Caco-2 (cell line): ENCODE results near the gene ZNF674. TPM values are rescaled to one million over a fixed set of nuclear protein-coding genes. Genes with fewer than 3 reads are reported as not detected.

Source experiments
- BruUV-seq: library from RNA; stranded (reverse); fragments of 400-500 nt; replicated peaks from 2 replicates; lab custom pipeline; 2021; lab: Mats Ljungman, UMichigan
- CTCF ChIA-PET: fragments of 300-600 bp; sonication (Branson Sonifier 250); formaldehyde crosslinking; loops from one replicate; lab custom pipeline; 2022; ENCODE audit warnings: antibody characterized with exemption; lab: Charles Lee
- POLR2A ChIA-PET: fragments of 300-600 bp; sonication (Branson Sonifier 250); formaldehyde crosslinking; loops from one replicate; lab custom pipeline; 2022; ENCODE audit warnings: antibody characterized with exemption; lab: Charles Lee
- DNase-seq, 2 experiments: peaks; one replicate each; pipeline versions ENCODE4 v3.0.0 to v3.0.0-alpha.2; 2020 to 2022
- H3K27me3 ChIP-seq: replicated peaks from 2 replicates; pipeline ENCODE4 v1.6.0; 2011; ENCODE audit warnings: low read length; ENCODE audit not compliant: control insufficient read depth, insufficient read depth
- H3K36me3 ChIP-seq: 2 replicates; pipeline ENCODE4 v1.5.1; 2011; ENCODE audit warnings: low read length; ENCODE audit not compliant: control insufficient read depth, insufficient read depth
- H3K4me1 ChIP-seq: fragments of 250-450 bp; sonication (Bioruptor Pico); 2 replicates; pipeline ENCODE4 v1.5.1; 2020; ENCODE audit warnings: mild to moderate bottlenecking
- H3K4me3 ChIP-seq: 2 replicates; pipeline ENCODE4 v1.5.1; 2011; ENCODE audit warnings: low read depth, mild to moderate bottlenecking, control low read depth, low read length
- H3K9me3 ChIP-seq: fragments of 250-450 bp; sonication (Bioruptor Pico); 2 replicates; pipeline ENCODE4 v1.5.1; 2020; ENCODE audit warnings: mild to moderate bottlenecking, moderate library complexity
- H3K27ac Mint-ChIP-seq: one replicate; pipeline ENCODE4 v1.8.0; 2022; ENCODE audit warnings: mixed read lengths; ENCODE audit not compliant: unreplicated experiment
- H3K27me3 Mint-ChIP-seq: one replicate; pipeline ENCODE4 v1.8.0; 2022; ENCODE audit warnings: mixed read lengths; ENCODE audit not compliant: insufficient read depth, unreplicated experiment
- H3K36me3 Mint-ChIP-seq: one replicate; pipeline ENCODE4 v1.8.0; 2022; ENCODE audit warnings: mild to moderate bottlenecking, mixed read lengths; ENCODE audit not compliant: insufficient read depth, unreplicated experiment
- H3K4me1 Mint-ChIP-seq: one replicate; pipeline ENCODE4 v1.8.0; 2022; ENCODE audit warnings: low read depth, mixed read lengths; ENCODE audit not compliant: unreplicated experiment
- H3K4me3 Mint-ChIP-seq: one replicate; pipeline ENCODE4 v1.8.0; 2022; ENCODE audit warnings: mild to moderate bottlenecking, moderate library complexity, mixed read lengths; ENCODE audit not compliant: unreplicated experiment
- H3K9me3 Mint-ChIP-seq: one replicate; pipeline ENCODE4 v1.8.0; 2022; ENCODE audit warnings: mixed read lengths; ENCODE audit not compliant: unreplicated experiment
- intact Hi-C: fragments of 100-400 bp; cut with micrococcal nuclease; formaldehyde crosslinking; loops from one replicate; pipeline ENCODE4 v1.10.0; 2022; ENCODE audit not compliant: unreplicated experiment
- total RNA-seq: library from RNA; stranded (reverse); gene quantifications from 2 replicates; pipeline ENCODE4 v1.2.3, GENCODE V29; 2022
- TF ChIP-seq, protein P1 (sequence below), 2 experiments: fragments of 200-600 bp in 1 of 2; IDR thresholded peaks; 1 replicate in 1 of 2; 2 replicates in 1 of 2; pipeline versions ENCODE4 v1.5.1 to v1.8.0; 2011 to 2022; ENCODE audit warnings: antibody characterized with exemption in 1 of 2, control low read depth in 1 of 2, inconsistent platforms in 1 of 2, low read depth in 1 of 2, low read length in 1 of 2, mild to moderate bottlenecking in 1 of 2, moderate library complexity in 1 of 2; ENCODE audit not compliant: insufficient read depth in 1 of 2, severe bottlenecking in 1 of 2, unreplicated experiment in 1 of 2

The ZNF674 gene
- total RNA-seq, 1 experiment from 2014 or later, result 4.6 TPM

DNA sequence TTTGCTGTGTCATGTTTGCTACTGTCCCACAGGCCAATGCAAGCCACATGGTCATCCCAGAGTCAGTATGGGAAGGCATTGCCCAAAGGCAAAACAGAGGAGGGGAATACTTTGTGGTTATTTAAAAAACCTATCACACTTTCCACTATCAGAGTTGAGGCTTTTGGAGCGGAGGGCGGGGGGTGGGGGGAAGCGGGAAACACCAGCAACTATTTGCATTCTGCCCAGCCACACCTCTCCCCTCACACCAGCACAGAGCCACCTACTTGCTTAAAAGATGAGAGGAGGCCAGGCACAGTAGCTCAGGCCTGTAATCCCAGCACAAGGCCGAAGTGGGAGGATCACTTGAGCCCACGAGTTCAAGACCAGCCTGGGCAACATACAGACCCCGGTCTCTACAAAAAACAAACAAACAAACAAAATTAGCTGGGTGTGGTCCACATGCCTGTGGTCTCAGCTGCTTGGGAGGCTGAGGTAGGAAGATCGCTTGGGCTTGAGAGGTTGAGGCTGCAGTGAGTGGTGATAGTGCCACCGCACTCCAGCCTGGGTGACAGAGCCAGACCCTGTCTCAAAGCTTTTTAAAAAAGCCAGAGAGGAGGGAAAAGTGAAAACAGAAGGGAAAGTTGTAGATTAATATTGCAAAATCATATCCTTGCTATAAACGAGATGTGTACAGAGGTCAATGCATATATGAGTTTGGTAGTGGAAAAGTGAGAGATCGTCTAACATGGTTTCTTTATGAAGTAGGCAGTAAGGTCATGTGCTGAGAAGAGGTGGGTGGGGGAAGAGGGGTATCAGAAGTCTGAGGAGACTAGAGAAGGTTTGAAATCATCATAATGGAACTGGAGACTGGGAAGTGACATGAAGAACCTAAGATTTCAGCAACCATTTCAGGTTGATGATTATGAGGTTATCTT lies 26.5 kb upstream of the ZNF674 start:
- no peaks in the 10 kb centered on the region for H3K27me3 ChIP-seq
- ChIA-PET CTCF (no interaction called here), POLR2A (no interaction called here)
- intact Hi-C loops, result no loop called here
- no peaks in the 10 kb centered on the region for H3K9me3 Mint-ChIP-seq
- peak overlapping the region; percentile 16 for H3K4me3 Mint-ChIP-seq
- peak overlapping the region; percentile 33 for H3K27ac Mint-ChIP-seq
- BruUV-seq, result no TSS peak
- H3K9me3 ChIP-seq, result no peaks in the 10 kb centered on the region
- no peak overlapping the region for H3K4me3 ChIP-seq
- H3K27me3 Mint-ChIP-seq, result no peaks in the 10 kb centered on the region
- H3K4me1 ChIP-seq, result peaks cover 4% of the 10 kb centered on the region
- H3K4me1 Mint-ChIP-seq, result peaks cover 8% of the 10 kb centered on the region
- no peaks in the 10 kb centered on the region for H3K36me3 ChIP-seq
- TF ChIP-seq, protein P1, sequence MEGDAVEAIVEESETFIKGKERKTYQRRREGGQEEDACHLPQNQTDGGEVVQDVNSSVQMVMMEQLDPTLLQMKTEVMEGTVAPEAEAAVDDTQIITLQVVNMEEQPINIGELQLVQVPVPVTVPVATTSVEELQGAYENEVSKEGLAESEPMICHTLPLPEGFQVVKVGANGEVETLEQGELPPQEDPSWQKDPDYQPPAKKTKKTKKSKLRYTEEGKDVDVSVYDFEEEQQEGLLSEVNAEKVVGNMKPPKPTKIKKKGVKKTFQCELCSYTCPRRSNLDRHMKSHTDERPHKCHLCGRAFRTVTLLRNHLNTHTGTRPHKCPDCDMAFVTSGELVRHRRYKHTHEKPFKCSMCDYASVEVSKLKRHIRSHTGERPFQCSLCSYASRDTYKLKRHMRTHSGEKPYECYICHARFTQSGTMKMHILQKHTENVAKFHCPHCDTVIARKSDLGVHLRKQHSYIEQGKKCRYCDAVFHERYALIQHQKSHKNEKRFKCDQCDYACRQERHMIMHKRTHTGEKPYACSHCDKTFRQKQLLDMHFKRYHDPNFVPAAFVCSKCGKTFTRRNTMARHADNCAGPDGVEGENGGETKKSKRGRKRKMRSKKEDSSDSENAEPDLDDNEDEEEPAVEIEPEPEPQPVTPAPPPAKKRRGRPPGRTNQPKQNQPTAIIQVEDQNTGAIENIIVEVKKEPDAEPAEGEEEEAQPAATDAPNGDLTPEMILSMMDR (IDR thresholded peaks at IDR 0.05; ENCODE audit: insufficient read depth in 1 of 2, low read depth in 1 of 2, low read length in 1 of 2, severe bottlenecking in 1 of 2, unreplicated experiment in 1 of 2), result no peak
- peaks cover 12% of the 10 kb centered on the region for H3K36me3 Mint-ChIP-seq
- DNase-seq, result no peak

DNA sequence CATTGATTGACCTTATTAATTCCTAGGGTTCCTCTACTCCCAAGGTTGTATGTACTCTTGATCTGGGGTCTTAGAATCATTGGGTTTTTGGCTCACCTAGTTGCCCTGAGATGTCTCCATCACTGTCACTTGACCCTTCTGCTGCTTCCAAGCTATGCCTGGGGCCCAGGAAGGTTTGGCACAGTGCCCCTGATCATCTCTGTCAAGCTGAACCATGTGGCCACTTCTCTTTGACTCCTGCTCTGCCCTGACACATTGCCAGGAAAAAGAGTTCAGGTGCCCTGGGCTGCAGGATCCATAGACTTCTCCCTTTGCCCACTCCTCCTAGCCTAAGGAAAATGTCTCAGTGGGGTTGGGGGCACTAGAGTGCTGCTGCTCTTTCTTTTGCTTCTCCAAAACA lies 24.4 kb upstream of the ZNF674 start:
- no peaks in the 10 kb centered on the region for H3K36me3 ChIP-seq
- ChIA-PET CTCF (no interaction called here), POLR2A (no interaction called here)
- H3K9me3 ChIP-seq, result no peaks in the 10 kb centered on the region
- intact Hi-C loops, result no loop called here
- no peak overlapping the region for H3K4me3 ChIP-seq
- H3K36me3 Mint-ChIP-seq, result peaks cover 6% of the 10 kb centered on the region
- BruUV-seq, result no TSS peak
- peaks cover 4% of the 10 kb centered on the region for H3K4me1 ChIP-seq
- H3K4me1 Mint-ChIP-seq, result peaks cover 6% of the 10 kb centered on the region
- no peak overlapping the region for H3K4me3 Mint-ChIP-seq
- H3K27me3 ChIP-seq, result no peaks in the 10 kb centered on the region
- no peaks in the 10 kb centered on the region for H3K27me3 Mint-ChIP-seq
- TF ChIP-seq, protein P1 (IDR thresholded peaks at IDR 0.05; ENCODE audit: insufficient read depth in 1 of 2, low read depth in 1 of 2, low read length in 1 of 2, severe bottlenecking in 1 of 2, unreplicated experiment in 1 of 2), result no peak
- no peaks in the 10 kb centered on the region for H3K9me3 Mint-ChIP-seq
- no peak for DNase-seq
- H3K27ac Mint-ChIP-seq, result no peak overlapping the region

GRCh38 chrX:46567388-46567787 lies 22.2 kb upstream of the ZNF674 start:
- Mint-ChIP-seq H3K4me1 (peaks cover 6% of the 10 kb centered on the region), H3K9me3 (no peaks in the 10 kb centered on the region), H3K27me3 (no peaks in the 10 kb centered on the region), H3K36me3 (no peaks in the 10 kb centered on the region), H3K4me3 (no peak overlapping the region), H3K27ac (no peak overlapping the region)
- Histone ChIP-seq H3K4me1 (peaks cover 4% of the 10 kb centered on the region; the same call in 1 of the 2 replicates), H3K27me3 (no peaks in the 10 kb centered on the region), H3K9me3 (no peaks in the 10 kb centered on the region), H3K4me3 (no peak overlapping the region), H3K36me3 (no peaks in the 10 kb centered on the region)
- ChIA-PET CTCF (no interaction called here), POLR2A (no interaction called here)
- no peak for DNase-seq
- TF ChIP-seq, protein P1 (IDR thresholded peaks at IDR 0.05; ENCODE audit: insufficient read depth in 1 of 2, low read depth in 1 of 2, low read length in 1 of 2, severe bottlenecking in 1 of 2, unreplicated experiment in 1 of 2), result no peak
- no TSS peak for BruUV-seq
- intact Hi-C loops, result no loop called here
